Esophagus muscularis mucosa (tissue), 4 donors: ENCODE results near the gene LRRC63.

Source experiments
- CTCF ChIP-seq, 3 experiments: fragments of 200-600 bp in 2 of 3; fragments of 450-650 bp in 1 of 3; sonication (generic) in 2 of 3; IDR thresholded peaks; one replicate each; pipeline ENCODE4 v1.5.1; 2017 to 2019; ENCODE audit warnings: antibody characterized with exemption in 3 of 3, mild to moderate bottlenecking in 2 of 3, moderate library complexity in 1 of 3
- EP300 ChIP-seq: sonication (generic); formaldehyde crosslinking; IDR thresholded peaks from one replicate; pipeline ENCODE4 v1.6.1; 2017; ENCODE audit warnings: antibody characterized with exemption
- POLR2A ChIP-seq: fragments of 450-650 bp; IDR thresholded peaks from one replicate; pipeline ENCODE4 v1.6.1; 2017; ENCODE audit warnings: antibody characterized with exemption, moderate library complexity, mild to moderate bottlenecking, low read depth
- POLR2AphosphoS5 ChIP-seq, 2 donors: sonication (generic); formaldehyde crosslinking; IDR thresholded peaks; one replicate each; pipeline ENCODE4 v1.6.1; 2017; ENCODE audit warnings: antibody characterized with exemption in 2 of 2

GRCh38 chr13:46324976-46325375 lies 113.2 kb downstream of the LRRC63 start:
- TF ChIP-seq EP300 (no peak), CTCF (IDR thresholded peaks at IDR 0.05) (no peak), POLR2AphosphoS5 (IDR thresholded peaks at IDR 0.05) (no peak), POLR2A (no peak)
